Body of pancreas (tissue), 4 donors: ENCODE measurements around the gene AKNAD1.

ENCODE experiments used
- CTCF ChIP-seq, 7 experiments: fragments of 450-650 bp in 4 of 7; fragments of 200-600 bp in 3 of 7; sonication (generic) in 3 of 7; IDR thresholded peaks; one replicate each; pipeline ENCODE4 v1.5.1; 2016 to 2019; ENCODE audit warnings: antibody characterized with exemption in 7 of 7
- POLR2A ChIP-seq, 3 donors: fragments of 450-650 bp; IDR thresholded peaks; one replicate each; pipeline ENCODE4 v1.6.1; 2016; ENCODE audit warnings: antibody characterized with exemption in 3 of 3, mild to moderate bottlenecking in 2 of 3

GRCh38 chr1:108856994-108857393 is at the start of gene AKNAD1:
- TF ChIP-seq POLR2A (IDR thresholded peaks at IDR 0.05) (no peak), CTCF (IDR thresholded peaks at IDR 0.05) (no peak)
